K562 (cell line): ENCODE measurements around the gene LEO1. TPM values are rescaled to one million over a fixed set of nuclear protein-coding genes. Genes with fewer than 3 reads are reported as not detected.

Experiments
- ARHGAP35 ChIP-seq: fragments of 450-650 bp; IDR thresholded peaks from 2 replicates; pipeline ENCODE4 v1.6.1; 2018; ENCODE audit not compliant: partially characterized antibody
- BACH1 ChIP-seq: fragments of 200-800 bp; sonication (Bioruptor generic); IDR thresholded peaks from 2 replicates; pipeline ENCODE4 v1.6.1; 2016; ENCODE audit warnings: missing genetic modification characterization, missing compliant biosample characterization
- COPS2 ChIP-seq: fragments of 450-650 bp; conservative IDR thresholded peaks from 2 replicates; pipeline ENCODE4 v1.6.1; 2016; ENCODE audit warnings: mild to moderate bottlenecking, moderate library complexity
- CREM ChIP-seq: IDR thresholded peaks from 2 replicates; pipeline ENCODE4 v1.6.1; 2014; ENCODE audit warnings: antibody characterized with exemption, low read depth
- MTA2 ChIP-seq: fragments of 450-650 bp; IDR thresholded peaks from 2 replicates; pipeline ENCODE4 v1.6.1; 2016; ENCODE audit warnings: low read depth
- NELFE ChIP-seq: IDR thresholded peaks from 2 replicates; pipeline ENCODE4 v1.6.1; 2011; ENCODE audit warnings: mild to moderate bottlenecking; ENCODE audit not compliant: insufficient read depth, insufficient read length
- PURB ChIP-seq: sonication (generic); formaldehyde crosslinking; IDR thresholded peaks from 2 replicates; pipeline ENCODE4 v1.9.0; 2021; ENCODE audit warnings: low read depth, mild to moderate bottlenecking, missing genetic modification reagents
- RREB1 ChIP-seq: fragments of 250-450 bp; sonication (Bioruptor Pico); IDR thresholded peaks from 2 replicates; pipeline ENCODE4 v1.4.0; 2020
- SMARCA4 ChIP-seq: fragments of 450-650 bp; IDR thresholded peaks from 2 replicates; pipeline ENCODE4 v1.6.1; 2016
- ZSCAN29 ChIP-seq: fragments of 450-650 bp; IDR thresholded peaks from 2 replicates; pipeline ENCODE4 v1.6.1; 2017
- polyA plus RNA-seq, 8 experiments: library from polyadenylated mRNA; depleted of rRNA in 4 of 8; stranded (reverse) in 5 of 8; unstranded in 3 of 8; fragments of >200 nt; fragmentation: Nextera tagmentation in 2 of 8; fragmentation: Illumina TruSeq in 1 of 8; extraction: Ambion mirVana in 2 of 8; extraction: Trizol in 1 of 8; gene quantifications; 2 replicates each; pipeline versions ENCODE4 v1.2.1 to v1.2.3, GENCODE V29; 2011 to 2014; ENCODE audit warnings: inconsistent platforms in 1 of 8, missing spikeins in 1 of 8
- total RNA-seq, 7 experiments: library from RNA; depleted of rRNA in 6 of 7; stranded (reverse); fragments of >200 nt in 6 of 7; fragmentation: Illumina TruSeq in 2 of 7; extraction: Trizol in 2 of 7; gene quantifications; 2 replicates each; pipeline versions ENCODE4 v1.2.1 to v1.2.3, GENCODE V29; 2011 to 2021; ENCODE audit warnings: low replicate concordance in 1 of 7
- TF ChIP-seq, protein P1 (sequence below), 2 experiments: fragments of 450-650 bp; IDR thresholded peaks; 2 replicates each; pipeline ENCODE4 v1.6.1; 2018; ENCODE audit warnings: mild to moderate bottlenecking in 2 of 2, low read depth in 1 of 2; ENCODE audit not compliant: partially characterized antibody in 2 of 2
- TF ChIP-seq, protein P2 (sequence below): sonication (generic); formaldehyde crosslinking; IDR thresholded peaks from 2 replicates; pipeline ENCODE4 v1.8.0; 2022; ENCODE audit warnings: mild to moderate bottlenecking, low read depth, missing genetic modification reagents
- TF ChIP-seq, protein P3 (sequence below): sonication (generic); formaldehyde crosslinking; IDR thresholded peaks from 2 replicates; pipeline ENCODE4 v1.8.1; 2023; ENCODE audit warnings: mild to moderate bottlenecking, missing genetic modification reagents

The LEO1 gene
- total and polyA plus RNA-seq, 9 of the 15 experiments (the other 6 are each of a cell fraction or from before 2014, with no cell fraction given), result 8.4 to 48.3 (median 37.9) TPM

DNA sequence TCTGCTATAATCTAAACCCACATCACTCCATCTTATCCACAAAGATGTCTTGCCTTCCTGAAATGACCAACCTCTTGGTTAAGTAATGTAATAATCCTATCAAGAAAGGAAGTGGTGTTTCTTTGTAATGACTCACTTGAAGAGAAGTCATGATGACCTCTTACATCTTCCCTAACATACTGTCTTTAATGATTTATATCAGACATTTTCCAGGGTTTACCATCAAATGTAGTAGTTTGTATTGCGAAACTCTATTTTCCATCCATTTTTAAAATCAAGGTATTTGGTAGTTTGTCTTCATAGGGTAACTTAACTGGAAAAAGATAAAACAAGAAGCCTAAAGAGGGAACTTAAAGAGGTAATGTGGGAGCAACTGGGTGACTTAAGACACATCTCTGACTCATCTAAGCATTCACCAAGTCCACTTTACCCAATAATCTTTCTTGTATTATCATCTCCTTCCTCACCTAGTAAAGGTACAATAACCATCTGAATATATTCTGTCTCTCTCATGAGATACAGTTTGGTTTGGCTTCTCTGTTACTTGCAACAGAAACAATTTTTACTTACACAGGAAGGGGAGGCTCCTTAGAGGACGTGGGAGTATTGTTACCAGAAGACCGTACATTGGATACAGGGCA, 41.7 kb upstream of the LEO1 start (continued):
- TF ChIP-seq, protein P1, sequence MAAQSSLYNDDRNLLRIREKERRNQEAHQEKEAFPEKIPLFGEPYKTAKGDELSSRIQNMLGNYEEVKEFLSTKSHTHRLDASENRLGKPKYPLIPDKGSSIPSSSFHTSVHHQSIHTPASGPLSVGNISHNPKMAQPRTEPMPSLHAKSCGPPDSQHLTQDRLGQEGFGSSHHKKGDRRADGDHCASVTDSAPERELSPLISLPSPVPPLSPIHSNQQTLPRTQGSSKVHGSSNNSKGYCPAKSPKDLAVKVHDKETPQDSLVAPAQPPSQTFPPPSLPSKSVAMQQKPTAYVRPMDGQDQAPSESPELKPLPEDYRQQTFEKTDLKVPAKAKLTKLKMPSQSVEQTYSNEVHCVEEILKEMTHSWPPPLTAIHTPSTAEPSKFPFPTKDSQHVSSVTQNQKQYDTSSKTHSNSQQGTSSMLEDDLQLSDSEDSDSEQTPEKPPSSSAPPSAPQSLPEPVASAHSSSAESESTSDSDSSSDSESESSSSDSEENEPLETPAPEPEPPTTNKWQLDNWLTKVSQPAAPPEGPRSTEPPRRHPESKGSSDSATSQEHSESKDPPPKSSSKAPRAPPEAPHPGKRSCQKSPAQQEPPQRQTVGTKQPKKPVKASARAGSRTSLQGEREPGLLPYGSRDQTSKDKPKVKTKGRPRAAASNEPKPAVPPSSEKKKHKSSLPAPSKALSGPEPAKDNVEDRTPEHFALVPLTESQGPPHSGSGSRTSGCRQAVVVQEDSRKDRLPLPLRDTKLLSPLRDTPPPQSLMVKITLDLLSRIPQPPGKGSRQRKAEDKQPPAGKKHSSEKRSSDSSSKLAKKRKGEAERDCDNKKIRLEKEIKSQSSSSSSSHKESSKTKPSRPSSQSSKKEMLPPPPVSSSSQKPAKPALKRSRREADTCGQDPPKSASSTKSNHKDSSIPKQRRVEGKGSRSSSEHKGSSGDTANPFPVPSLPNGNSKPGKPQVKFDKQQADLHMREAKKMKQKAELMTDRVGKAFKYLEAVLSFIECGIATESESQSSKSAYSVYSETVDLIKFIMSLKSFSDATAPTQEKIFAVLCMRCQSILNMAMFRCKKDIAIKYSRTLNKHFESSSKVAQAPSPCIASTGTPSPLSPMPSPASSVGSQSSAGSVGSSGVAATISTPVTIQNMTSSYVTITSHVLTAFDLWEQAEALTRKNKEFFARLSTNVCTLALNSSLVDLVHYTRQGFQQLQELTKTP (IDR thresholded peaks at IDR 0.05; ENCODE audit: low read depth in 1 of 2, partially characterized antibody in 2 of 2), result no peak
- TF ChIP-seq PURB (CRISPR knock-in tag) (no peak), ZSCAN29 (no peak), ARHGAP35 (no peak), COPS2 (no peak), CREM (no peak), NELFE (no peak), RREB1 (CRISPR knock-in tag) (no peak), MTA2 (no peak), SMARCA4 (peak; percentile 71; the same call in 1 of the 2 replicates), BACH1 (tag) (0 out of 2 replicates have a peak, but pooled peaks have one; percentile 21)
- TF ChIP-seq, protein P2, sequence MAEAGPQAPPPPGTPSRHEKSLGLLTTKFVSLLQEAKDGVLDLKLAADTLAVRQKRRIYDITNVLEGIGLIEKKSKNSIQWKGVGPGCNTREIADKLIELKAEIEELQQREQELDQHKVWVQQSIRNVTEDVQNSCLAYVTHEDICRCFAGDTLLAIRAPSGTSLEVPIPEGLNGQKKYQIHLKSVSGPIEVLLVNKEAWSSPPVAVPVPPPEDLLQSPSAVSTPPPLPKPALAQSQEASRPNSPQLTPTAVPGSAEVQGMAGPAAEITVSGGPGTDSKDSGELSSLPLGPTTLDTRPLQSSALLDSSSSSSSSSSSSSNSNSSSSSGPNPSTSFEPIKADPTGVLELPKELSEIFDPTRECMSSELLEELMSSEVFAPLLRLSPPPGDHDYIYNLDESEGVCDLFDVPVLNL (CRISPR knock-in tag), result no peak
- TF ChIP-seq, protein P3, sequence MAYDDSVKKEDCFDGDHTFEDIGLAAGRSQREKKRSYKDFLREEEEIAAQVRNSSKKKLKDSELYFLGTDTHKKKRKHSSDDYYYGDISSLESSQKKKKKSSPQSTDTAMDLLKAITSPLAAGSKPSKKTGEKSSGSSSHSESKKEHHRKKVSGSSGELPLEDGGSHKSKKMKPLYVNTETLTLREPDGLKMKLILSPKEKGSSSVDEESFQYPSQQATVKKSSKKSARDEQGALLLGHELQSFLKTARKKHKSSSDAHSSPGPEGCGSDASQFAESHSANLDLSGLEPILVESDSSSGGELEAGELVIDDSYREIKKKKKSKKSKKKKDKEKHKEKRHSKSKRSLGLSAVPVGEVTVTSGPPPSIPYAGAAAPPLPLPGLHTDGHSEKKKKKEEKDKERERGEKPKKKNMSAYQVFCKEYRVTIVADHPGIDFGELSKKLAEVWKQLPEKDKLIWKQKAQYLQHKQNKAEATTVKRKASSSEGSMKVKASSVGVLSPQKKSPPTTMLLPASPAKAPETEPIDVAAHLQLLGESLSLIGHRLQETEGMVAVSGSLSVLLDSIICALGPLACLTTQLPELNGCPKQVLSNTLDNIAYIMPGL (CRISPR knock-in tag), result no peak
